Endothelial cell (in vitro differentiated cells): Measurements from ENCODE around the gene SPTBN4. TPM values are rescaled to one million over a fixed set of nuclear protein-coding genes. Genes with fewer than 3 reads are reported as not detected.

Source experiments
- DNase-seq: peaks from one replicate; pipeline ENCODE4 v3.0.0; 2021; ENCODE audit warnings: low spot score
- H3K27ac Mint-ChIP-seq: one replicate; pipeline ENCODE4 v1.8.0; 2021; ENCODE audit warnings: mixed read lengths, inconsistent platforms; ENCODE audit not compliant: unreplicated experiment
- H3K27me3 Mint-ChIP-seq: one replicate; pipeline ENCODE4 v1.8.0; 2021; ENCODE audit warnings: mild to moderate bottlenecking, moderate library complexity, mixed read lengths, inconsistent platforms; ENCODE audit not compliant: unreplicated experiment
- H3K36me3 Mint-ChIP-seq: one replicate; pipeline ENCODE4 v1.8.0; 2021; ENCODE audit warnings: mild to moderate bottlenecking, low read depth, mixed read lengths, inconsistent platforms; ENCODE audit not compliant: unreplicated experiment
- H3K4me1 Mint-ChIP-seq: one replicate; pipeline ENCODE4 v1.8.0; 2021; ENCODE audit warnings: mild to moderate bottlenecking, mixed read lengths, inconsistent platforms; ENCODE audit not compliant: unreplicated experiment
- H3K4me3 Mint-ChIP-seq: one replicate; pipeline ENCODE4 v1.8.0; 2021; ENCODE audit warnings: mild to moderate bottlenecking, mixed read lengths, inconsistent platforms; ENCODE audit not compliant: unreplicated experiment
- H3K9me3 Mint-ChIP-seq: one replicate; pipeline ENCODE4 v1.8.0; 2021; ENCODE audit warnings: mixed read lengths, inconsistent platforms; ENCODE audit not compliant: unreplicated experiment
- CTCF ChIP-seq: fragments of 200-600 bp; sonication (generic); IDR thresholded peaks from one replicate; pipeline ENCODE4 v1.5.0; 2021; ENCODE audit warnings: antibody characterized with exemption; ENCODE audit not compliant: unreplicated experiment
- total RNA-seq: library from RNA; stranded (reverse); fragmentation: NEBNext Ultra II Directional; extraction: Animal tissue kit (Norgen Biotek cat#: 25700); gene quantifications from one replicate; pipeline ENCODE4 v1.2.1, GENCODE V29; 2021; ENCODE audit not compliant: unreplicated experiment

Gene SPTBN4
- total RNA-seq, 1 donor from 2014 or later, result 0.49 TPM

- Mint-ChIP-seq H3K27me3 (peaks cover 13% of the 10 kb centered on the region), H3K4me1 (no peaks in the 10 kb centered on the region), H3K4me3 (no peak overlapping the region), H3K36me3 (peaks cover 7% of the 10 kb centered on the region), H3K27ac (peak overlapping the region; percentile 52), H3K9me3 (no peaks in the 10 kb centered on the region)
- no peak for TF ChIP-seq CTCF
- no peak for DNase-seq
Measured at GRCh38 chr19:40592170-40592569, 125.4 kb downstream of the SPTBN4 start.

GRCh38 chr19:40594255-40594654, 127.5 kb downstream of the SPTBN4 start:
- no peak for DNase-seq
- H3K4me3 Mint-ChIP-seq, result no peak overlapping the region
- peaks cover 22% of the 10 kb centered on the region for H3K27me3 Mint-ChIP-seq
- no peaks in the 10 kb centered on the region for H3K9me3 Mint-ChIP-seq
- H3K27ac Mint-ChIP-seq, result no peak overlapping the region
- no peaks in the 10 kb centered on the region for H3K36me3 Mint-ChIP-seq
- TF ChIP-seq CTCF, result no peak
- peaks cover 5% of the 10 kb centered on the region for H3K4me1 Mint-ChIP-seq

GRCh38 chr19:40594657-40595091, 127.9 kb downstream of the SPTBN4 start:
- no peak for DNase-seq
- TF ChIP-seq CTCF, result no peak
- no peaks in the 10 kb centered on the region for H3K36me3 Mint-ChIP-seq
- no peaks in the 10 kb centered on the region for H3K9me3 Mint-ChIP-seq
- H3K27me3 Mint-ChIP-seq, result peaks cover 22% of the 10 kb centered on the region
- no peak overlapping the region for H3K27ac Mint-ChIP-seq
- no peak overlapping the region for H3K4me3 Mint-ChIP-seq
- peaks cover 9% of the 10 kb centered on the region for H3K4me1 Mint-ChIP-seq

- H3K4me1 Mint-ChIP-seq, result peaks cover 16% of the 10 kb centered on the region
- no peak overlapping the region for H3K27ac Mint-ChIP-seq
- H3K9me3 Mint-ChIP-seq, result no peaks in the 10 kb centered on the region
- H3K4me3 Mint-ChIP-seq, result no peak overlapping the region
- TF ChIP-seq CTCF, result no peak
- H3K27me3 Mint-ChIP-seq, result peaks cover 25% of the 10 kb centered on the region
- DNase-seq, result peak; percentile 38
- H3K36me3 Mint-ChIP-seq, result no peaks in the 10 kb centered on the region
Measured at GRCh38 chr19:40596608-40597328, 130.0 kb downstream of the SPTBN4 start.

GRCh38 chr19:40597329-40597838, 130.6 kb downstream of the SPTBN4 start:
- no peaks in the 10 kb centered on the region for H3K36me3 Mint-ChIP-seq
- no peaks in the 10 kb centered on the region for H3K9me3 Mint-ChIP-seq
- peaks cover 27% of the 10 kb centered on the region for H3K27me3 Mint-ChIP-seq
- peak overlapping the region; percentile 88 for H3K4me3 Mint-ChIP-seq
- DNase-seq, result no peak
- H3K27ac Mint-ChIP-seq, result no peak overlapping the region
- peaks cover 16% of the 10 kb centered on the region for H3K4me1 Mint-ChIP-seq
- TF ChIP-seq CTCF, result no peak
